Vagina (tissue), 2 donors: Measurements from ENCODE around the gene OXNAD1.

Source experiments
- POLR2A ChIP-seq, 2 donors: fragments of 450-650 bp; IDR thresholded peaks; one replicate each; pipeline ENCODE4 v1.6.1; 2017; ENCODE audit warnings: antibody characterized with exemption in 2 of 2, mild to moderate bottlenecking in 2 of 2, moderate library complexity in 2 of 2
- POLR2AphosphoS5 ChIP-seq, 2 donors: sonication (generic); formaldehyde crosslinking; IDR thresholded peaks; one replicate each; pipeline ENCODE4 v1.9.0; 2017; ENCODE audit warnings: antibody characterized with exemption in 2 of 2, mild to moderate bottlenecking in 2 of 2, low read depth in 1 of 2; ENCODE audit not compliant: insufficient read depth in 1 of 2
- TF ChIP-seq, protein P1 (sequence below), 3 experiments: fragments of 450-650 bp in 2 of 3; fragments of 200-600 bp in 1 of 3; sonication (generic) in 1 of 3; IDR thresholded peaks; one replicate each; pipeline ENCODE4 v1.5.1; 2017 to 2019; ENCODE audit warnings: antibody characterized with exemption in 3 of 3, mild to moderate bottlenecking in 2 of 3, moderate library complexity in 2 of 3

DNA sequence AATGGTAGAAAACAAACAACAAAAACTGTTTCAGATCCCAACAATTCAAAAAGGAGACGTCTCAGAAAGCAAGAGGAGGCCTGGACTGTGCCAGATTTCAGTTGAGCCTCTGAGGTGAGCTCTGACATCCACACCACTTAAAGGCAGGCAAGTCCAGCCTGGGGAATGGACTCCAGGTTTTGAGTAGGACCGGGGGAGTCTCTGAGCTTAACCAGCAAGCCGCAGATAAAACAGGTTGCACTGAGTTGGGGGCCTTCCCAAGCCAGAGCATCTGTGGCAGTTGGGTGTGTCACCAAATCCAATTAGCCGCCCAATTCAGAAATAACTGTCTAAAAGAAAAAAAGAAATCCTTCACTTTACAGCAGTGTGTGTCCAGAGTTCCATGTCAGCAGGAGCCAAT is 54.7 kb downstream of the OXNAD1 start:
- TF ChIP-seq, protein P1, sequence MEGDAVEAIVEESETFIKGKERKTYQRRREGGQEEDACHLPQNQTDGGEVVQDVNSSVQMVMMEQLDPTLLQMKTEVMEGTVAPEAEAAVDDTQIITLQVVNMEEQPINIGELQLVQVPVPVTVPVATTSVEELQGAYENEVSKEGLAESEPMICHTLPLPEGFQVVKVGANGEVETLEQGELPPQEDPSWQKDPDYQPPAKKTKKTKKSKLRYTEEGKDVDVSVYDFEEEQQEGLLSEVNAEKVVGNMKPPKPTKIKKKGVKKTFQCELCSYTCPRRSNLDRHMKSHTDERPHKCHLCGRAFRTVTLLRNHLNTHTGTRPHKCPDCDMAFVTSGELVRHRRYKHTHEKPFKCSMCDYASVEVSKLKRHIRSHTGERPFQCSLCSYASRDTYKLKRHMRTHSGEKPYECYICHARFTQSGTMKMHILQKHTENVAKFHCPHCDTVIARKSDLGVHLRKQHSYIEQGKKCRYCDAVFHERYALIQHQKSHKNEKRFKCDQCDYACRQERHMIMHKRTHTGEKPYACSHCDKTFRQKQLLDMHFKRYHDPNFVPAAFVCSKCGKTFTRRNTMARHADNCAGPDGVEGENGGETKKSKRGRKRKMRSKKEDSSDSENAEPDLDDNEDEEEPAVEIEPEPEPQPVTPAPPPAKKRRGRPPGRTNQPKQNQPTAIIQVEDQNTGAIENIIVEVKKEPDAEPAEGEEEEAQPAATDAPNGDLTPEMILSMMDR (IDR thresholded peaks at IDR 0.05) = no peak
- TF ChIP-seq POLR2A (IDR thresholded peaks at IDR 0.05) = no peak
- no peak for TF ChIP-seq POLR2AphosphoS5 (IDR thresholded peaks at IDR 0.05; ENCODE audit: insufficient read depth in 1 of 2, low read depth in 1 of 2)
